ENCODE data around the gene GCC2.

DNA sequence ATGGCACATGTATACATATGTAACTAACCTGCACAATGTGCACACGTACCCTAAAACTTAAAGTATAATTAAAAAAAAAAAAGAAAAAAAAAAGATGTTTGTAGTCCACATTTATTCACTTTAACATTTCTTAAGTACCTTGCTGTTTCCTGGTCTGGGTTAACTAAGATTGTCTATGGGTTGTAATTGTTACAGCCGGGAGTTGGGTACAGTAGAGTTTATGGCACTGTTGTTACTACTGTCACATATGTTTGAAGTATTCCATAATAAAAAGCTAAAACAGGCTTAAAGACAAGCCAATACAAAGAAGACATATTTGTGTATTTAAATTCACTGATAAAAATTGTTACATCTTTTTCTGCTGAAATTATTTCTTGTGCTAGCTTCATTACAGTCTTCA is 36.2 kb downstream of the GCC2 start:
- no peak for TF ChIP-seq GATA2 (IDR thresholded peaks at IDR 0.05; ENCODE audit: low read depth, low read length)
- TF ChIP-seq GATA3 (IDR thresholded peaks at IDR 0.05; ENCODE audit: low read depth, low read length) = no peak

All from SH-SY5Y (cell line).